B cell (primary cell): ENCODE measurements around the gene MARS1. TPM values are rescaled to one million over a fixed set of nuclear protein-coding genes. Genes with fewer than 3 reads are reported as not detected.

ENCODE experiments used
- ATAC-seq: fragments of 200-7000 bp; cut with Tn5 transposase; one replicate; pipeline ENCODE4 v1.10.0; 2021; ENCODE audit warnings: low read depth, mild to moderate bottlenecking, moderate number of reproducible peaks, moderate library complexity
- CTCF ChIA-PET: fragments of 350-600 bp; sonication (Branson Sonifier 250); formaldehyde crosslinking; loops from one replicate; lab custom pipeline; 2021; ENCODE audit warnings: antibody characterized with exemption, inconsistent platforms; lab: Charles Lee
- POLR2A ChIA-PET: fragments of 350-600 bp; sonication (Branson Sonifier 250); formaldehyde crosslinking; loops from one replicate; lab custom pipeline; 2021; ENCODE audit warnings: antibody characterized with exemption; lab: Charles Lee
- DNase-seq: peaks from one replicate; pipeline ENCODE4 v3.0.0; 2013
- H2AFZ ChIP-seq: 2 replicates; pipeline ENCODE4 v1.6.1; 2012; ENCODE audit warnings: mild to moderate bottlenecking, low read depth, low read length; ENCODE audit not compliant: insufficient read depth, poor library complexity, severe bottlenecking
- H3K27ac ChIP-seq, 2 donors: 1 replicate in 1 of 2; 2 replicates in 1 of 2; pipeline ENCODE4 v1.5.1; 2012 to 2013; ENCODE audit warnings: low read length in 2 of 2, mild to moderate bottlenecking in 2 of 2, moderate library complexity in 1 of 2
- H3K27me3 ChIP-seq, 4 experiments: fragments of 200-600 bp in 1 of 4; sonication (generic) in 1 of 4; replicated peaks in 1 of 4; 1 replicate in 2 of 4; 2 replicates in 2 of 4; pipeline versions ENCODE4 v1.6.1 to v1.7.0; 2013 to 2016; ENCODE audit warnings: low read length in 3 of 4, mild to moderate bottlenecking in 2 of 4, mixed read lengths in 1 of 4, moderate library complexity in 1 of 4; ENCODE audit not compliant: insufficient read depth in 4 of 4, control insufficient read depth in 3 of 4; ENCODE audit errors: control extremely low read depth in 1 of 4
- H3K36me3 ChIP-seq, 2 experiments: replicated peaks in 1 of 2; 1 replicate in 1 of 2; 2 replicates in 1 of 2; pipeline versions ENCODE4 v1.6.1 to v1.7.1; 2013; ENCODE audit warnings: low read length in 1 of 2; ENCODE audit not compliant: insufficient read depth in 2 of 2, control insufficient read depth in 1 of 2; ENCODE audit errors: control extremely low read depth in 1 of 2, extremely low read depth in 1 of 2
- H3K4me1 ChIP-seq, 2 donors: fragments of 200-600 bp in 1 of 2; sonication (generic) in 1 of 2; 1 replicate in 1 of 2; 2 replicates in 1 of 2; pipeline versions ENCODE4 v1.5.1 to v1.6.1; 2013 to 2017; ENCODE audit warnings: low read length in 2 of 2; ENCODE audit not compliant: control insufficient read depth in 2 of 2, insufficient read depth in 2 of 2
- H3K4me2 ChIP-seq: replicated peaks from 2 replicates; pipeline ENCODE3; 2012; ENCODE audit warnings: mild to moderate bottlenecking, low read depth, low read length; ENCODE audit not compliant: poor library complexity, severe bottlenecking
- H3K4me3 ChIP-seq, 5 experiments: fragments of 200-600 bp in 1 of 5; sonication (generic) in 1 of 5; 1 replicate in 3 of 5; 2 replicates in 2 of 5; pipeline versions ENCODE4 v1.5.1 to v1.7.0; 2011 to 2016; ENCODE audit warnings: low read length in 4 of 5, mild to moderate bottlenecking in 4 of 5, low read depth in 2 of 5, control low read depth in 1 of 5, moderate library complexity in 1 of 5; ENCODE audit not compliant: insufficient read depth in 1 of 5; ENCODE audit errors: control extremely low read depth in 1 of 5, extremely low read depth in 1 of 5
- H3K79me2 ChIP-seq: fragments of 200-600 bp; sonication (generic); one replicate; pipeline ENCODE4 v1.6.0; 2016; ENCODE audit warnings: low read length; ENCODE audit not compliant: control insufficient read depth, insufficient read depth
- H3K9ac ChIP-seq: fragments of 200-600 bp; sonication (generic); 2 replicates; pipeline ENCODE4 v1.6.1; 2017; ENCODE audit warnings: mild to moderate bottlenecking, low read length, moderate library complexity
- H3K9me3 ChIP-seq, 3 donors: one replicate each; pipeline versions ENCODE4 v1.6.1 to v1.7.1; 2013; ENCODE audit warnings: low read length in 2 of 3; ENCODE audit not compliant: control insufficient read depth in 2 of 3, insufficient read depth in 1 of 3; ENCODE audit errors: control extremely low read depth in 1 of 3
- H4K20me1 ChIP-seq: 2 replicates; pipeline ENCODE4 v1.6.0; 2012; ENCODE audit warnings: mild to moderate bottlenecking, low read length; ENCODE audit not compliant: insufficient read depth, control insufficient read depth, poor library complexity, severe bottlenecking
- H3K27ac Mint-ChIP-seq: one replicate; pipeline ENCODE4 v1.8.0; 2021; ENCODE audit warnings: mixed read lengths
- H3K27me3 Mint-ChIP-seq: one replicate; pipeline ENCODE4 v1.8.0; 2021; ENCODE audit warnings: mixed read lengths
- H3K4me1 Mint-ChIP-seq: one replicate; pipeline ENCODE4 v1.8.0; 2021; ENCODE audit warnings: mixed read lengths
- H3K4me3 Mint-ChIP-seq: one replicate; pipeline ENCODE4 v1.8.0; 2021; ENCODE audit warnings: mixed read lengths
- H3K9me3 Mint-ChIP-seq: one replicate; pipeline ENCODE4 v1.8.0; 2022; ENCODE audit warnings: mixed read lengths; ENCODE audit not compliant: insufficient read depth
- CTCF ChIP-seq: fragments of 200-600 bp; IDR thresholded peaks from one replicate; pipeline ENCODE4 v1.8.0; 2022; ENCODE audit warnings: antibody characterized with exemption, mild to moderate bottlenecking
- EZH2 ChIP-seq: IDR thresholded peaks from 2 replicates; pipeline ENCODE4 v1.6.1; 2012; ENCODE audit warnings: borderline replicate concordance, low read depth, mild to moderate bottlenecking, moderate library complexity, low read length; ENCODE audit not compliant: insufficient read depth, poor library complexity, severe bottlenecking
- WGBS: methylation state at CpG from one replicate; pipeline ENCODE4 v1.1.5; 2013; ENCODE audit warnings: missing lambda C conversion rate; ENCODE audit not compliant: insufficient coverage; 5-methylcytosine and 5-hydroxymethylcytosine counted together
- intact Hi-C: fragments of 100-400 bp; cut with micrococcal nuclease; formaldehyde crosslinking; loops from one replicate; pipeline ENCODE4 v1.10.0; 2022
- polyA plus RNA-seq: library from polyadenylated mRNA; depleted of rRNA; stranded (reverse); fragments of >200 nt; gene quantifications from 2 replicates; pipeline ENCODE4 v1.2.3, GENCODE V29; 2012
- total RNA-seq, 2 donors: library from RNA; stranded (reverse); fragments of 120-200 nt in 1 of 2; gene quantifications; 1 replicate in 1 of 2; 2 replicates in 1 of 2; pipeline versions ENCODE4 v1.2.3 to v1.2.4, GENCODE V29; 2013 to 2022

Gene MARS1
- total and polyA plus RNA-seq, 2 donors (not counting 1 experiment from before 2014, with no cell fraction given) = 158 to 193 TPM

DNA sequence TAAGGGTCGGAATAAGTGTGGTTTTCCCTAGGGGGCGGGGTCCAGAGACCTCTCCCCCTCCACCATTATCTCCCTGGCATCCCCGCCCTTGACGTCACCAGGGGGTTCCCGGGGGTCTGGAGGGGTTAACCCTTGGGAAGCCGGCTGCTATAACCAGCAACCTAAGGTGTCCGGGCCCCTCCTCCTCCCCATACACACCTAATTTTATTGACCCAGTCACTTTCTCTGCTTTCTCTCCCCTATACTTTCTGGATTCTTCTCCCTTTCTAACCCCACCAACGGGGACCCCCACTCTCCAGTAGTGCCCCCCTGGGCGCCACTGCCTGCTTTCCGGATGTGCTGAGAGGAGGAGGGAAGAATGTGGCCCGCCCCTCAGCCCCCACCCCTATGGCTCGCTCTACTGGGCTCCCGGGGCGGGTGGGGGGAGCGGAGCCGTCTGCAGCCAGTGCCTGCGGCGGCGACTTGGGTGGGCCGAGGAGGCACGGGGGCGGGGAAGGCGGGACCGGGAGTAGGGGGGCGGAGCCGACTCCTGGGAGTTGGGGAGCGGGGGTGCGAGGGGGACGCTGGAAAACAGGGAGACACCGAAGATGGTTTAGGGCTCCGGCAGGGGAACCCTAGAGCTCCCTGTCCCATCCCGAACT, 26.5 kb upstream of the MARS1 start:
- Histone ChIP-seq H3K36me3 (no peaks in the 10 kb centered on the region), H3K9me3 (no peaks in the 10 kb centered on the region), H4K20me1 (no peaks in the 10 kb centered on the region), H3K9ac (peak overlapping the region; percentile 81), H3K4me1 (peaks cover 23 to 48% of the 10 kb centered on the region in 2 donors), H2AFZ (peak overlapping the region; percentile 67), H3K79me2 (peaks cover 6% of the 10 kb centered on the region), H3K4me3 (peak overlapping the region; percentile 58 to 93 (median 81)), H3K4me2 (peak overlapping the region; percentile 94), H3K27me3 (no peaks in the 10 kb centered on the region), H3K27ac (peak overlapping the region; percentile 12 to 58)
- ChIA-PET POLR2A (interaction anchor here (1.2 to 3.9 kb wide), 2 partner anchors 17 to 59 kb away, joined by 4 to 39 read pairs; partner anchors contain the start of genes ARHGAP9 and DDIT3), CTCF (interaction anchor here (0.7 to 7.6 kb wide), 6 partner anchors 9 to 200 kb away, joined by 3 to 166 read pairs (median 4); partner anchors contain the start of gene ARHGAP9)
- no peak for TF ChIP-seq CTCF
- TF ChIP-seq EZH2 = no peak
- DNase-seq (peak; percentile 54), ATAC-seq (no peak)
- Mint-ChIP-seq H3K4me1 (peaks cover 43% of the 10 kb centered on the region), H3K27ac (peak overlapping the region; percentile 93), H3K9me3 (no peaks in the 10 kb centered on the region), H3K27me3 (no peaks in the 10 kb centered on the region), H3K4me3 (peak overlapping the region; percentile 92)
- 1% methylated on average over 12 of the region's 32 CpGs for WGBS
- intact Hi-C loops = no loop called here

DNA sequence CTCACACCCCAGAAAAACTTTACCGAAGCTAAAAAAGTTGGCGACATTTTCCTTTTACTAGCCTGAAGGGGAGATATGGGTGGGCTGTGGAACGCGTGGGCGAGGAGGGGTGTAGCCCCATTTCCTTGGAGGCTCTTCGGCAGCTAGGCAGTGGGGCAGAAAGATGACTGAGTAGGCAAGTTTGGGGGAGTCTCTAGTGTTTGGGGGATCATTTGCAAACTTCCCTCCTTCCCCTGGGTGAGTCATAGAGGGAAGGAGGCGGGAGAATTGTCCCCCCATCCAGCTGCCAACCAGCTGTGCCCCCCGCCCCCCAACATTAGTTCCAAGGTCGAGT, 26.0 kb upstream of the MARS1 start:
- H3K79me2 ChIP-seq = peaks cover 6% of the 10 kb centered on the region
- Mint-ChIP-seq H3K27me3 (no peaks in the 10 kb centered on the region), H3K4me1 (peaks cover 40% of the 10 kb centered on the region), H3K4me3 (peak overlapping the region; percentile 92), H3K27ac (peak overlapping the region; percentile 93), H3K9me3 (no peaks in the 10 kb centered on the region)
- intact Hi-C loops = loop anchor here (1.0 kb wide), 5 partner anchors 14 to 232 kb away; partner anchors contain the start of genes DCTN2, MBD6 and OS9
- H3K4me2 ChIP-seq = peak overlapping the region; percentile 94
- DNase-seq (peak; percentile 57), ATAC-seq (no peak)
- WGBS = 0% methylated on average over 4 of the region's 9 CpGs
- no peaks in the 10 kb centered on the region for H3K27me3 ChIP-seq
- H3K9ac ChIP-seq = peak overlapping the region; percentile 81
- POLR2A ChIA-PET = interaction anchor here (0.6 to 3.9 kb wide), 2 partner anchors 17 to 34 kb away, joined by 3 to 39 read pairs; partner anchors contain the start of gene ARHGAP9
- H4K20me1 ChIP-seq = no peaks in the 10 kb centered on the region
- H3K9me3 ChIP-seq = no peaks in the 10 kb centered on the region
- peaks cover 23 to 48% of the 10 kb centered on the region in 2 donors for H3K4me1 ChIP-seq
- peak overlapping the region; percentile 12 to 58 for H3K27ac ChIP-seq
- TF ChIP-seq EZH2 (no peak), CTCF (no peak)
- peak overlapping the region; percentile 67 for H2AFZ ChIP-seq
- H3K4me3 ChIP-seq = peak overlapping the region; percentile 58 to 93 (median 81)
- CTCF ChIA-PET = interaction anchor here (0.6 to 7.6 kb wide), 10 partner anchors 10 to 154 kb away, joined by 3 to 166 read pairs (median 3); partner anchors contain the start of gene ARHGAP9
- H3K36me3 ChIP-seq = no peaks in the 10 kb centered on the region
